Measurements from ENCODE around the gene SIRT4.

GRCh38 chr12:120358412-120359100, 56.4 kb downstream of the SIRT4 start:
- TF ChIP-seq CTCF (IDR thresholded peaks at IDR 0.05) (no peak), POLR2AphosphoS5 (IDR thresholded peaks at IDR 0.05; ENCODE audit: insufficient read depth in 1 of 2, low read depth in 1 of 2) (no peak), POLR2A (IDR thresholded peaks at IDR 0.05) (no peak)

Measured in vagina (tissue), 2 donors.